ENCODE results near the gene SPATA2L.

The SPATA2L gene

GRCh38 chr16:89701425-89702406 is at the start of gene SPATA2L:
TSS of gene SPATA2L (minus strand) at chr16:89701705. CDS start at chr16:89701232, 473 bp downstream.
- DNase-seq (ENCODE audit: low read depth in 2 of 2) = peak; percentile 95 to 99

GRCh38 chr16:89749637-89750036 is 48.1 kb upstream of the SPATA2L start:
- DNase-seq (ENCODE audit: low read depth in 2 of 2) = no peak

DNA sequence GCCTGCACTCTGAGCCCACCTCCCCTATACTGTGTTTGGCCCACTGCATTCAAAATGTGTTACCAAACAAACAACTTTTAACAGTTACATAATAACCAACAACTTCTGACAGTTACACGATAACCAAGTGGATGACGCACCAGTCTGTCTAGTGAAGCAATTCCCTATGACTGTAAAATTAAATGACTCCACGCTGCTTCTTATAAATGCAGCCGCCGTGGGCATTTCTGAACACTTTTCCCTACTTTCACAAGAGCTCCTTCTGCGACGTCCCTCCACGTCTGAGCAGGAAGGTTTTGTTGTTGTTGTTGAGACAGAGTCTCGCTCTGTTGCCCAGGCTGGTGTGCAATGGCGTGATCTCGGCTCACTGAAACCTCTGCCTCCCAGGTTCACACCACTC is 47.4 kb upstream of the SPATA2L start:
- DNase-seq (ENCODE audit: low read depth in 2 of 2) = no peak

GRCh38 chr16:89748076-89748475 is 46.6 kb upstream of the SPATA2L start:
- no peak for DNase-seq (ENCODE audit: low read depth in 2 of 2)

GRCh38 chr16:89746043-89746442 is 44.5 kb upstream of the SPATA2L start:
- no peak for DNase-seq (ENCODE audit: low read depth in 2 of 2)

- no peak for DNase-seq (ENCODE audit: low read depth in 2 of 2)
These were observed 43.3 kb upstream of the SPATA2L start for GRCh38 chr16:89744813-89745212.

GRCh38 chr16:89742948-89743347 is 41.4 kb upstream of the SPATA2L start:
- DNase-seq (ENCODE audit: low read depth in 2 of 2) = no peak

GRCh38 chr16:89741342-89742014 is 40.0 kb upstream of the SPATA2L start:
- no peak for DNase-seq (ENCODE audit: low read depth in 2 of 2)

GRCh38 chr16:89739383-89739782 is 37.9 kb upstream of the SPATA2L start:
- no peak for DNase-seq (ENCODE audit: low read depth in 2 of 2)

DNA sequence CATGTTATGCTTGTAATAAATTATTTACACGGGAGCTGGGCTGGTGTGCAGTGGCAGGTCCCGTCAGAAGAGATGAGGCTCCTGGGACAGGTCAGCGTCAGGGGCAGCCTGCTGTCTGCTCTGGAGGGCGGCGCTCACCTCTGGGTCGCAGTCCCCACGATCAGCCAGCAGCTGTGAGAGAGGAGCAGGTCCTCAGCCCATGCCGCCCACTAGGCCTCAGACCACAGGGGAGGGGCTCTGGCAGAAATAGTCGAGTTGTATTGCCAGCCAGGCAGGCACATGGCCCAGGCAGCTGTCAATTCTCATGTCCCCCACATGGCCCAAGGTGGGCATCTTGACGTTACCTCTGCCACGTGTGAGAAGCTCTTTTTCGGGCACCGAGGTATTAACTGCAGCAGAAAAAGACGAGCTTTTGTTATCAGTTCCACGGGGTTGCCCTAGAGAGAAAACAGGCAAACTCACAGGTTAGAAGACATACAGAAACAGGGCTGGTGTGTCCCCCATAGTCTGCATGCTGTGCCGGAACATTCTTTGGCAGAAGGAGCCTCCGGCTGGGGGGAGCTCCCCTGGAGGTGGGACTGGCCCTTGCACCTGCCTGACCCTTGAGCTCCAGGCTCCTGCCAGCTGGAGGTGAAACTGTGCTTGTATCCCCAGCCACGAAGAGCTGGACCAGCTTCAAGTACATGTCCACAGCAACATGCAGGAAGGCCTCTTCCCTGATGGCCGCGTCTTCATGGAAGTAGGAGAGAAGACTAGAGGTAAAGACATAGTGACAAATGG is 37.2 kb upstream of the SPATA2L start:
- no peak for DNase-seq (ENCODE audit: low read depth in 2 of 2)

DNA sequence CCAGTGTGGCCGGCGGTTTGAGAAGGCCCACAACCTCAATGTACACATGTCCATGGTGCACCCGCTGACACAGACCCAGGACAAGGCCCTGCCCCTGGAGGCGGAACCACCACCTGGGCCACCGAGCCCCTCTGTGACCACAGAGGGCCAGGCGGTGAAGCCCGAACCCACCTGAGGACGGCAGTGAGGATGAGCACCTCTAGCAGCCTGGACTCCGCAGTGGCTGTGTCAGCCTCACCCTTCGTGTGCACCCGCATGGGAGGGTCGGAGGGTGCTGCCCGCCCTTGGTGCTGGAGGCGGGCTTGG is 36.5 kb upstream of the SPATA2L start:
- no peak for DNase-seq (ENCODE audit: low read depth in 2 of 2)

DNA sequence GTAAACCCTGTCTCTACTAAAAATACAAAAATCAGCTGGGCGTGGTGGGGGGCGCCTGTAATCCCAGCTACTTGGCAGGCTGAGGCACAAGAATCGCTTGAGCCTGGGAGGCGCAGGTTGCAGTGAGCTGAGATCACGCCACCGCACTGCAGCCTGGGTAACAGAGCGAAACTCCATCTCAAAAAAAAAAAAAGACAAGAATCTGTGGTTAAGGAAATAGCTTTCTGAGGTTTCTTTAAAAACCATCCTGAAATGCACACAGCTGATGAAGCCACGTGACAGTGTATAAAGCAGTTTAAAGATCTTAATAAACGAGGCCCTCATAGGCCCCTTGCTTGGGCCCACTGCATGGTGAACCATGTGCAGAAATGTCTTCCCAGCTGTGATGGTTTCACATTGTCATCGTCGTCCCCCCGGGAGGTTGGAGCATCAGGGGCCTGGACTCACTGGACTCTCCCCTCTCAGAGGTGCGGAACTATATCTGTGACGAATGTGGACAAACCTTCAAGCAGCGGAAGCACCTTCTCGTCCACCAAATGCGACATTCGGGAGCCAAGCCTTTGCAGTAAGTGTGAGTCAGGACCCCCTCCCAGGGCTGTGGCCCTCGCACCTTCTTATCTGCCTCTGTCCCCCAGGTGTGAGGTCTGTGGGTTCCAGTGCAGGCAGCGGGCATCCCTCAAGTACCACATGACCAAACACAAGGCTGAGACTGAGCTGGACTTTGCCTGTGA is 36.0 kb upstream of the SPATA2L start:
- no peak for DNase-seq (ENCODE audit: low read depth in 2 of 2)

- no peak for DNase-seq (ENCODE audit: low read depth in 2 of 2)
These were observed 35.0 kb upstream of the SPATA2L start for GRCh38 chr16:89736554-89736953.

GRCh38 chr16:89733792-89734191 is 32.3 kb upstream of the SPATA2L start:
- DNase-seq (ENCODE audit: low read depth in 2 of 2) = no peak

DNA sequence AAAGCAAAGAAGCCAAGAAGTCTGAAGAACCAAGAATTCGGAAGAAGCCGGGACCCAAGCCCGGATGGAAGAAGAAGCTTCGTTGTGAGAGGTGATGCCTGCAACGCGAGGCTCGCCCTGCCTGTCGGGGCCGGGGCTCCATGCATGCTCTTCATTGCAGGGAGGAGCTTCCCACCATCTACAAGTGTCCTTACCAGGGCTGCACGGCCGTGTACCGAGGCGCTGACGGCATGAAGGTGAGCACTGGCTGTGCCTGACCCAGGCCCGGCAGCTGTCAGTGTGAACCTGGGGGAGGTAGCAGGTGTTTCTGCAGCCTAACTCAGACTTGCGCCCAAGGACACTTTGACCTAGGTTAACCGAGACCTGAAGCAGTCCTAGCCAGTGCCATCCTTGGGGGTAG is 31.8 kb upstream of the SPATA2L start:
- DNase-seq (ENCODE audit: low read depth in 2 of 2) = no peak

DNA sequence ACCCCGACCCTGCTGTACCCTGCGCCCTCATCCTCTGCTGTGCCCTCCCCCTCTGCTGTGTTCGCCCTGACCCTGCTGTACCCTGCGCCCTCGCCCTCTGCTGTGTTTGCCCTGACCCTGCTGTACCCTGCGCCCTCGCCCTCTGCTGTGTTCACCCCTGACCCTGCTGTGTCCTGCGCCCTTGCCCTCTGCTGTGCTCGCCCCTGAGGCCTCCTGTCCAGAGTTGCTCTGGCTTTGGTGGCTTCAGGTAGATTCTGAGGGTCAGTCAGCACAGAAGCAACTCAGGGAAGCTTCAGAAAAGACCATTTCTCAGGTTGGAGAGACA is 31.4 kb upstream of the SPATA2L start:
- DNase-seq (ENCODE audit: low read depth in 2 of 2) = no peak

GRCh38 chr16:89732142-89732917 is 30.8 kb upstream of the SPATA2L start:
- no peak for DNase-seq (ENCODE audit: low read depth in 2 of 2)

DNA sequence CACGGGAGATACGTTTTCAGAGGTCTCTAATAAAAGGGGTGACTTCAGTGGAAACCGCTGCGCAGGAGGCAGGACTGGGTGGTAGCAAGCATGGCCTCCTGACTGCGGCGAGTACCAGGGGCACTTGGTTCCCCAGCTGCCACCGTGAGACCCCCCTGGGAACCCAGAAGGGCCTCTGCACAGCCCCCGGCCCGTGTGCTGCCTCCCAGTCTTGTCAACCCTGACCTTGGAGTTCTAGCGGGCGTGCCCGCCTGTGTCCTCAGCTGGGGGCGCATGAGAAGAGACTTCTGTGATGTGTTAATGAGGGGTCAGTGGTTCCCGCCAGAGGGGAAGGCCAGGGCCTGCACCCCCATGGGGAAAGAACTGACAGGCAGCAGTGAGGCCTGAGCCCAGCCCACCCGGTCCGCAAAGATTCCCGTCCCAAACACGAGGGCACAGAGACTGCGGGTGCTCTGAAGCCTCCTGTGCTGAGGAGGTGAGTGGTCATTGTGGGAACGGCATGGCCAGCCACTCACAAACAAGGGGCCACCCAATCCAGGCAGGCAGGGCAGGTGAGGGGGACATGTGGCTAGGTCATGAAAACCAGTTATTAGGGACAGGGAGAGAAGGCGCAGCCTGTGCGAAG is 29.2 kb upstream of the SPATA2L start:
- no peak for DNase-seq (ENCODE audit: low read depth in 2 of 2)

- no peak for DNase-seq (ENCODE audit: low read depth in 2 of 2)
These were observed 28.5 kb upstream of the SPATA2L start for GRCh38 chr16:89729863-89730593.

GRCh38 chr16:89729293-89729692 is 27.8 kb upstream of the SPATA2L start:
- no peak for DNase-seq (ENCODE audit: low read depth in 2 of 2)
